ENCODE data around the gene TTLL8. TPM values are rescaled to one million over a fixed set of nuclear protein-coding genes. Genes with fewer than 3 reads are reported as not detected.

TTLL8 gene
- total RNA-seq, 1 experiment from 2014 or later: not detected

GRCh38 chr22:49999063-49999945 lies 58.8 kb downstream of the TTLL8 start:
- H3K4me2 ChIP-seq (ENCODE audit: low read length): no peak overlapping the region
- no TSS peak for BruUV-seq (replicated peaks)

GRCh38 chr22:49998718-49999062 lies 59.4 kb downstream of the TTLL8 start:
- CTCF ChIA-PET: no interaction called here
- Histone ChIP-seq H3K79me2 (ENCODE audit: low read length) (no peaks in the 10 kb centered on the region), H3K36me3 (ENCODE audit: low read depth, low read length) (no peaks in the 10 kb centered on the region), H4K20me1 (ENCODE audit: low read length) (no peaks in the 10 kb centered on the region), H3K4me3 (ENCODE audit: low read length) (no peak overlapping the region), H3K4me2 (ENCODE audit: low read length) (no peak overlapping the region), H3K9me3 (ENCODE audit: low read length) (no peaks in the 10 kb centered on the region), H3K4me1 (ENCODE audit: insufficient read depth, low read length) (no peaks in the 10 kb centered on the region), H3K27me3 (ENCODE audit: low read length) (no peaks in the 10 kb centered on the region), H3K9ac (ENCODE audit: low read length) (no peak overlapping the region), H3K9me2 (replicated peaks; ENCODE audit: low read length) (no peaks in the 10 kb centered on the region), H2AFZ (ENCODE audit: low read length) (no peak overlapping the region), H3K27ac (ENCODE audit: low read length) (no peak overlapping the region), H3F3A (ENCODE audit: low read length, unreplicated experiment) (no peaks in the 10 kb centered on the region)
- TF ChIP-seq CTCF (conservative IDR thresholded peaks at IDR 0.05; ENCODE audit: low read depth, low read length): no peak
- no peak for TF ChIP-seq EZH2phosphoT487 (IDR thresholded peaks at IDR 0.05; ENCODE audit: borderline replicate concordance, low read length)
- TF ChIP-seq EZH2 (IDR thresholded peaks at IDR 0.05; ENCODE audit: low read length, unreplicated experiment): no peak
- ATAC-seq: no peak
- intact Hi-C loops (cut with micrococcal nuclease): no loop called here
- BruUV-seq (replicated peaks): no TSS peak
- no peak for DNase-seq
- POLR2A ChIA-PET (ENCODE audit: unreplicated experiment): no interaction called here

More at GRCh38 chr22:49999063-49999945, 58.8 kb downstream of the TTLL8 start:
- Histone ChIP-seq H3K9me2 (replicated peaks; ENCODE audit: low read length) (no peaks in the 10 kb centered on the region), H3K27me3 (ENCODE audit: low read length) (no peaks in the 10 kb centered on the region), H3K9ac (ENCODE audit: low read length) (no peak overlapping the region), H3K36me3 (ENCODE audit: low read depth, low read length) (no peaks in the 10 kb centered on the region), H3K27ac (ENCODE audit: low read length) (no peak overlapping the region), H3K4me3 (ENCODE audit: low read length) (no peak overlapping the region), H4K20me1 (ENCODE audit: low read length) (no peaks in the 10 kb centered on the region), H3K9me3 (ENCODE audit: low read length) (no peaks in the 10 kb centered on the region), H3K79me2 (ENCODE audit: low read length) (no peaks in the 10 kb centered on the region), H3F3A (ENCODE audit: low read length, unreplicated experiment) (no peaks in the 10 kb centered on the region), H2AFZ (ENCODE audit: low read length) (no peak overlapping the region), H3K4me1 (ENCODE audit: insufficient read depth, low read length) (no peaks in the 10 kb centered on the region)
- POLR2A ChIA-PET (ENCODE audit: unreplicated experiment): no interaction called here
- ATAC-seq (no peak), DNase-seq (no peak)
- intact Hi-C loops (cut with micrococcal nuclease): no loop called here
- TF ChIP-seq CTCF (conservative IDR thresholded peaks at IDR 0.05; ENCODE audit: low read depth, low read length) (no peak), EZH2phosphoT487 (IDR thresholded peaks at IDR 0.05; ENCODE audit: borderline replicate concordance, low read length) (no peak), EZH2 (IDR thresholded peaks at IDR 0.05; ENCODE audit: low read length, unreplicated experiment) (no peak)
- CTCF ChIA-PET: no interaction called here

Data from PC-3 (cell line).